Adipose tissue (tissue), 3 donors: ENCODE results near the gene HYAL2. TPM values are rescaled to one million over a fixed set of nuclear protein-coding genes. Genes with fewer than 3 reads are reported as not detected.

ENCODE experiments used
- H3K27ac ChIP-seq: one replicate; pipeline ENCODE4 v1.5.1; 2013; ENCODE audit warnings: low read depth, low read length
- WGBS, 3 donors: extraction: QIAGEN DNeasy Blood & Tissue Kit; methylation state at CpG; one replicate each; pipeline ENCODE4 v1.1.7; 2013; 5-methylcytosine and 5-hydroxymethylcytosine counted together
- polyA plus RNA-seq, 3 donors: library from polyadenylated mRNA; stranded (reverse); fragments of 200-250 nt; gene quantifications; one replicate each; pipeline ENCODE4 v1.2.3, GENCODE V29; 2013
- donor health status: healthy with polysubstance abuse.
- donor health status: Bipolar disorder and iron deficiency.
- donor health status: healthy.

Gene HYAL2
- polyA plus RNA-seq, 3 donors = 29.0 to 140 (median 80.3) TPM

DNA sequence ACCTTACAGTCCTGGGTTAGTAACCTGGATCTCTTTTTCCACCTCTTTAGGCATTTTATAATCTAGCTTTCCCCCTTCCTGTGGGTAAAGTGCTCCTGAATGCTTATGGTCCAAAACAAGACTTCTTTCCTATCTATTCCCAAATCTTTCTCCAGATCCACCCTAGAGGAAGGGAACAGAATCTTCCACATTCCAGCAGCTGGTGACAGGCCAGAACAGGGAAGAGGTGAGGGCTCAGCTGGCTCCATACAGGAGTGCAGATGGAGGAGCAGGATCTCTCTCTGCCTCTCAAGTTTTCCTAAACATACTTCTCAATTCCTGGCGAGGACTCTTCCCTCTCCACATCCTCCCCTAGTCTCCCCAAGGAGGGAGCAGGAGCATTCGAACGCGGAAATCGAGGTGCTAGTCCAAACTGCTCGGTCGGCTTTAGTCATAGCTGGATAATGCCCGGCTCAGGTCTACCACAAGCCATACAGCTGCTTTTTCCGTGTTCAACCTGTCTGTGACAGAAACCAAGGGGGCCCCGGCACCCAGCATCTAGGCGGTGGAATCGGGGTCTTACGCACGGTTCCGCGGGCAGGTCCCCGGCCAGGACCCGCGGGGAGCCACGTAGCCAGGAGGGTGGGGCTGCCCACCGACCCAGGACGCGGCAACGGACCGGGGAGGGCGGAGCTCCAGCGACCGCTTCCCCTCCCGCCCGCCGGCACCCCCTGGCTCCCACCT lies 14.1 kb upstream of the HYAL2 start:
- H3K27ac ChIP-seq = peak overlapping the region; percentile 73
- WGBS, 3 donors = 1 to 2% (median 2%) methylated on average over 26 to 31 of the region's 31 CpGs

DNA sequence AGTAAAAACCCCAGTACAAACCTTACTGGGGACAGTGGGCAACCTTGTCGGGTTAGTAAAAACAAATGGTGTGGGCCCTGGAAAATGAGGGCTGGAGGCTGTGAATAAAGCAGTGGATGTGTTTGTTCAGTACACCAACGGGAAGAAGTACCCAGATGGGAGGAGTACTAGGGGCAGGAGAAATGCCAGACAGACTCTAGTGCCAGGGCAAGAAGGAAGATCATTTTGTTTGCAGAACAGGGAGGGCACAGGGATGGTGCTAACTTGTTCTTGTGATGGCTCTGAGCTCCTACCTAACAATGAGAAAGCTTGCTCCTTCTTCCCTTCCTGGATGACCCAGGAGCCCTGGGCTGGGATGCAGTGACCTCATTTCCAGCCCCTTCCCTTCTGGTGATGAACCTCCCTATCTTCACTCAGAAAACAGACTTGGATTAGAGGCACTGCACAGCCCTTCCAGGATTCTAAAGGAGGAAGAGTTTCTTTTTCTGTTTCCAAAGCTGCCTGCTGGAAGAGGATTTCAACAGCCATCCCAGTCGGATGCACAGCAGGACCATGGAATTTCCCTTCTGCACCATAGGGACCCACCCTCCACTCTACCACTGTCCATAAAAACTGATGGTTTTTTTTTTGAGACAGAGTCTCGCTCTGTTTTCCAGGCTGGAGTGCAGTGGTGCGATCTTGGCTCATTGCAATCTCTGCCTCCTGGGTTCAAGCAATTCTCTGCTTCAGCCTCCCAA lies 12.0 kb upstream of the HYAL2 start:
- WGBS, 3 donors = 53 to 65% (median 55%) methylated on average over 5 of the region's 5 CpGs
- no peak overlapping the region for H3K27ac ChIP-seq

DNA sequence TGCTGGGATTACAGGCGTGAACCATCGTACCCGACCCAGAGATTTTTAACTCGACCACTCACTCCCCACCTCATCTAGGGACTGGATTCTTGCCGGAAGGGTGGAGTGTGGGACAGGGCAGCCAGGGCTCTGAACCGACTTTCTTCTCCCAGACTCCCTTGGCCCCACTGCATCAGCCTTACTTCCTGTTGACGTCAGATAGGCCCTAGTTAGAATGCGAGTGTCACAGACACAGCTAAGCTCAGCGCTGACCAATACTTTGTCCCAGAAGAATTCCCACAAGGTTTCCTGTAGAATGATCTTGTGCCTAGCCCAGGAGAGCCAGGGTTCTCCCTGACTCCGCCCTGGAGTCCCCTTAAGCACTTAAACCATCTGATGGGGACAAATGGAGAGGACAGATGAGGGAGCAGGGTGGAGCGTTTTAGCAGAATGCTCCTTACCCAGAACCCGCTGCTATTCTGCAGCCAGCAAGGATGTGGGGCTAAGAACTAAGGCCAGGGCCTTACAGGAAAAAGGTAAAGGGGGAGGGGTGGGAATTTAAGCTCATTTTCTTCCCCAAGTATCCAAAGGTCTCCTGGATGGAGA lies 11.3 kb upstream of the HYAL2 start:
- WGBS, 3 donors = 39 to 63% (median 49%) methylated on average over 12 of the region's 12 CpGs
- H3K27ac ChIP-seq = no peak overlapping the region

GRCh38 chr3:50331364-50331907 lies 8.9 kb upstream of the HYAL2 start:
- WGBS, 3 donors = 93 to 97% (median 94%) methylated on average over 19 of the region's 19 CpGs
- H3K27ac ChIP-seq = no peak overlapping the region

GRCh38 chr3:50330330-50330729 lies 7.8 kb upstream of the HYAL2 start:
- no peak overlapping the region for H3K27ac ChIP-seq
- WGBS, 3 donors = 91 to 94% (median 92%) methylated on average over 10 of the region's 10 CpGs

DNA sequence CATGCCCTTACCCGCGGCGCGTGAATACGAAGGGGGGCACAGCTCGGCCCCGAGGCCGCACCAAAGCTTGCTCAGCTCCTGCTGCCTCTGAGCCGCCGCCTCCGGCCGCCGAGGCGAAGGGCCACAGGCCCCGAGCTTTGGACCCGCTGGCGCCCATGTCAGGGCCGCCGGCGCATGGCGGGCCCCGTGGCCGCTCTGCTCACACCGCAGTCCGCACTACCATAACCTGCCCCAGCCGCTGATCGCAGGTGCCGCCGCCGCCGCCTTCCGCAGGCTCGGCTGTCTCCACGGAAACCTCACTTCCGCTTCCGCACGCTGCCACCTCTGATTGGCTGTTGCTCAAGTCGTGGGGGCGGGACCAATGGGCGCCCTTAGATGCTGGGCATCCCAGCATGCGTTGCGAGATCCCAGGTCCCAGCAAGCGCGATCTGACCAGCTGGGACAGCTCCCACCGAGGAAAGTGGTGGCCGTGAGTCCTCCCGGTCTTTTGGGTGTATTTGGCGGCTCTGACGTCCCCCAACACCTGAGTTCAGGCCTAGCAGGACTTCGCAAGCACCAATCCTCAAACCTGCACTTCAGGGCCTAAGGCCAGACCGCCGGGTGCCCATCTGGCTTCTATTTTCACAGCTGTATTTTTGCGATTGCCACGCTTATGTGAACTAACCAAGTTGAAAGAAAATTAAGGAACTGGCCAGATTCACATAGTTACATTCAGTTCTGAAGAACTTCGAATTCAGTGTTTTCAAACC lies 5.6 kb upstream of the HYAL2 start, which contains the start of gene TUSC2:
TSS of gene TUSC2 (minus strand) at position 281 of the 749 bp plus-strand sequence. CDS start at position 157, 124 bp downstream.
- 1 to 3% (median 3%) methylated on average over 52 to 55 of the region's 55 CpGs for WGBS, 3 donors
- H3K27ac ChIP-seq = peak within 1 kb of the TSS; percentile 10

GRCh38 chr3:50327129-50327528 lies 4.6 kb upstream of the HYAL2 start:
- WGBS, 3 donors = 58 to 72% (median 69%) methylated on average over 4 of the region's 4 CpGs
- H3K27ac ChIP-seq = no peak overlapping the region

DNA sequence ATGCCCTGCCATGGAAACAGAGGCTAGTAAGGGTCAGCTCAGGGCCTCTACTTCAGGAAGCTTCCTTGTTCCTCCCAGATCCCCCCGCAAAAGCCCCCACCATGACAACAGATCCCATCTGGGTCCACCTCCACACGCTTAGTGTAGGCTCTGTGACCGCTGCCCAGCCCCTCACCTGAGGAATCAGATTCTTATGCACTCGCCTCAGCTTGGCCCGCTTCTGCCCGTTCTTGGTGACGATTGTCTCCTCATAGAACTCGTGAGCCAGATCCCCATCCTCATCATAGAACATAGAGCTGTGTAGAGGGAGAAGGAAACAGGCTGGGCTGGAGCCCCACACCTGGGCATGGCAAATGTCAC lies 3.6 kb upstream of the HYAL2 start:
- 89 to 91% (median 90%) methylated on average over 8 of the region's 8 CpGs for WGBS, 3 donors

GRCh38 chr3:50325497-50326181 lies 3.1 kb upstream of the HYAL2 start:
- 83 to 89% (median 84%) methylated on average over 11 of the region's 11 CpGs for WGBS, 3 donors
- no peak overlapping the region for H3K27ac ChIP-seq

More for the DNA sequence above, 3.6 kb upstream of the HYAL2 start:
- H3K27ac ChIP-seq = no peak overlapping the region

DNA sequence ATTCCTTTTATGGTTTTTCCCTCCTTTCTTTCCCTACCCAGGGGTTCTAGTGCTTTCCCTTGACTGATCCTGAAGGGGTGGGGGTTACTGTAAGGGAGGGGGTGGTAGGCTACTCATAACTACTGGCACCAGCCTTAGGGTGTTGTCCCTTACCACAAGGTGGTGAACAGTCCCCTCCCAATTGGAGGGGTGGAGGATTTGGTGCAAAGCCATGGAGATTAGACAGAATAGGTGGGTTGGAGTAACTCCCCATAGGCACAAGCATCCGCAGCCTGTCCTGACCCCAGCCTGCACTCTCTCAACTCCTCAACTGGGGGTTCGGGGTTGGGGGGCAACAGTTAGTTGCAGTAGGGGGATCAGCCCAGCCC lies 2.6 kb upstream of the HYAL2 start:
- no peak overlapping the region for H3K27ac ChIP-seq
- 86 to 91% (median 88%) methylated on average over 2 of the region's 2 CpGs for WGBS, 3 donors

- no peak overlapping the region for H3K27ac ChIP-seq
- 44 to 53% (median 51%) methylated on average over 4 of the region's 4 CpGs for WGBS, 3 donors
Measured at GRCh38 chr3:50324351-50325112, 2.0 kb upstream of the HYAL2 start.

GRCh38 chr3:50323614-50324199 lies 1.2 kb upstream of the HYAL2 start:
- peak overlapping the region; percentile 49 for H3K27ac ChIP-seq
- 40 to 79% (median 40%) methylated on average over 5 of the region's 5 CpGs for WGBS, 3 donors

GRCh38 chr3:50323092-50323600 lies 601 bp upstream of the HYAL2 start:
- H3K27ac ChIP-seq = peak overlapping the region; percentile 49
- WGBS, 3 donors = 25 to 54% (median 34%) methylated on average over 4 of the region's 4 CpGs

- H3K27ac ChIP-seq = peak overlapping the region; percentile 36
- WGBS, 3 donors = 9 to 37% (median 19%) methylated on average over 13 to 14 of the region's 14 CpGs
Measured at GRCh38 chr3:50322115-50322385, 495 bp downstream of the HYAL2 start.

GRCh38 chr3:50321336-50322114 lies 1.0 kb downstream of the HYAL2 start:
- 0 to 1% (median 1%) methylated on average over 54 to 59 of the region's 59 CpGs for whole genome bisulfite sequencing, 3 donors

DNA sequence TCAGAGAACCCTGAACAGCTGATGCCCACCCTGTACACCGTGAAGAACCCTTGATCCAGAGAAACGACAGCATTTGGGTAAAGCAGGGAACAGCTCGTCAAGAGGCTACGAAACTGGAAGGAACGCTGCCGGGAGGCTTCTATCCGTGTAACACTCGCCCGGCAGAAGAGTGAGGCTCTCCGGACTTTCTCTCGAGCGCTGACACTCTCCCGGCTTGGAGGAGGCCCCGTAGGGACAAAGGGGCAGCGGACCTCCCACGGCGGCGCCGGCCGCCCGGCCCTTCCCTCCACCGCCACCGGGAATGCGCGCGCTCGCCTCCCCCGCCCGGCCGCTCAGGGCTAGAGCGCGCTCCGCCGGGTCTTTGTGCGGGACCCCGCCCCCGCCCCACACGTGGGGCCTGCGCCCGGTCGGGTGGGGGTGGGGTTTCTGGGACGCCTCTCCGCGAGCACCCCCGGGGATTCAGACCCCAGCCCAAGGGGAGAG lies 1.7 kb downstream of the HYAL2 start:
- peak overlapping the region; percentile 63 for H3K27ac ChIP-seq
- WGBS, 3 donors = 0 to 1% (median 0%) methylated on average over 26 to 45 of the region's 45 CpGs

More at GRCh38 chr3:50321336-50322114, 1.0 kb downstream of the HYAL2 start:
- H3K27ac ChIP-seq = peak overlapping the region; percentile 63
